ENCODE measurements around the gene TESK2.

GRCh38 chr1:45395051-45395450 is 95.9 kb downstream of the TESK2 start:
- TF ChIP-seq EZH2phosphoT487 (IDR thresholded peaks at IDR 0.05; ENCODE audit: borderline replicate concordance) = no peak
- no peak for TF ChIP-seq POLR2AphosphoS5 (IDR thresholded peaks at IDR 0.05; ENCODE audit: low read depth, low read length)
- TF ChIP-seq CTCF (IDR thresholded peaks at IDR 0.05 in 2 of 3, conservative IDR thresholded peaks at IDR 0.05 in 1 of 3; ENCODE audit: borderline replicate concordance in 1 of 3, insufficient read depth in 1 of 3, low read depth in 2 of 3, low read length in 2 of 3) = no peak
- TF ChIP-seq EGR1 (IDR thresholded peaks at IDR 0.05; ENCODE audit: low read depth) = no peak
- TF ChIP-seq CBX3 (IDR thresholded peaks at IDR 0.05; ENCODE audit: low read depth) = no peak
- TF ChIP-seq ZNF274 (IDR thresholded peaks at IDR 0.05; ENCODE audit: low read depth, low read length) = no peak
